ENCODE data around the gene VAV3.
"Not testable (repeated sequence)": the region's sequence is repeated elsewhere in the genome, so short reads cannot be mapped to it uniquely, and the experiment has no call there.

VAV3 gene

GRCh38 chr1:107707111-107707510, 257.9 kb downstream of the VAV3 start:
- no peak for DNase-seq

- no peak for DNase-seq
Observed at GRCh38 chr1:107706182-107706581, 258.8 kb downstream of the VAV3 start.

GRCh38 chr1:107704911-107705310, 260.1 kb downstream of the VAV3 start:
- DNase-seq: no peak

- DNase-seq: no peak
Observed at GRCh38 chr1:107702946-107703571, 261.9 kb downstream of the VAV3 start.

- DNase-seq: not testable (repeated sequence)
Observed at GRCh38 chr1:107700651-107701050, 264.3 kb downstream of the VAV3 start.

GRCh38 chr1:107698161-107698560, 266.8 kb downstream of the VAV3 start:
- DNase-seq: no peak

GRCh38 chr1:107695341-107695740, 269.6 kb downstream of the VAV3 start:
- DNase-seq: no peak

- DNase-seq: no peak
Observed at GRCh38 chr1:107692580-107693345, 272.2 kb downstream of the VAV3 start.

- no peak for DNase-seq
Observed at GRCh38 chr1:107691540-107691939, 273.4 kb downstream of the VAV3 start.

GRCh38 chr1:107690491-107690890, 274.5 kb downstream of the VAV3 start:
- no peak for DNase-seq

- no peak for DNase-seq
Observed at GRCh38 chr1:107689733-107690132, 275.2 kb downstream of the VAV3 start.

- DNase-seq: no peak
Observed at GRCh38 chr1:107689159-107689558, 275.8 kb downstream of the VAV3 start.

- DNase-seq: no peak
Observed at GRCh38 chr1:107687849-107688753, 276.9 kb downstream of the VAV3 start.

GRCh38 chr1:107683683-107684082, 281.3 kb downstream of the VAV3 start:
- DNase-seq: no peak

- DNase-seq: no peak
Observed at GRCh38 chr1:107683191-107683657, 281.8 kb downstream of the VAV3 start.

GRCh38 chr1:107682467-107682866, 282.5 kb downstream of the VAV3 start:
- no peak for DNase-seq

GRCh38 chr1:107681001-107681479, 283.9 kb downstream of the VAV3 start:
- no peak for DNase-seq

- DNase-seq: no peak
Observed at GRCh38 chr1:107680579-107680985, 284.4 kb downstream of the VAV3 start.

- DNase-seq: no peak
Observed at GRCh38 chr1:107679411-107679953, 285.5 kb downstream of the VAV3 start.

GRCh38 chr1:107678993-107679392, 286.0 kb downstream of the VAV3 start:
- DNase-seq: no peak

GRCh38 chr1:107677697-107678096, 287.3 kb downstream of the VAV3 start:
- DNase-seq: no peak

- DNase-seq: no peak
Observed at GRCh38 chr1:107674486-107674885, 290.5 kb downstream of the VAV3 start.

GRCh38 chr1:107673006-107673405, 292.0 kb downstream of the VAV3 start:
- DNase-seq: no peak

Data from activated naive CD4-positive, alpha-beta T cell treated with Interleukin-2 at 50 U/mL for 16 hours (primary cell).